ENCODE data around the gene TECTB.
"Not testable (repeated sequence)": the region's sequence is repeated elsewhere in the genome, so short reads cannot be mapped to it uniquely, and the experiment has no call there.

TECTB gene

DNA sequence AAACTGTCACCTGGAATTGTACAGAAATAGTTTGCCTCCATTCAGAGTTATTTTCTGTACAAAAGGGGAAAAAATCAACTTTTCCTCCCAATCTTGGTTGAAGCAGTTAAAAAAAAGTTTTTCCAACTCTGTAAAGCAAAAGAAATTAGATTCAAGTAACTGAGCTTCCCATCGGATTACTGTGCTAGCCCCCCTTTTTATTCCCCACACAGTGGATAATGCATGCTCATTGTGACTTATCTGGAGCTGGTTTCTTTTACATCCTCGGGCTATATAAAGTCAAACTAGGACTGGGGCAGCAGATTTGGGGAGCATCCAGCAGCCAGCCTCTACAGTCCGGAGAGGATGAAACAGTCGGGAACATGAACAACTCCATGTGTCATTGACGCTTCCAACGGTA, at the start of gene TECTB:
Gene TECTB (plus strand): TSS at position 301 of the 400 bp plus-strand sequence. CDS start 335 bp downstream, outside the sequence.
- DNase-seq: no peak

- DNase-seq: no peak
These were observed 48.1 kb upstream of the TECTB start for GRCh38 chr10:112235141-112235540.

DNA sequence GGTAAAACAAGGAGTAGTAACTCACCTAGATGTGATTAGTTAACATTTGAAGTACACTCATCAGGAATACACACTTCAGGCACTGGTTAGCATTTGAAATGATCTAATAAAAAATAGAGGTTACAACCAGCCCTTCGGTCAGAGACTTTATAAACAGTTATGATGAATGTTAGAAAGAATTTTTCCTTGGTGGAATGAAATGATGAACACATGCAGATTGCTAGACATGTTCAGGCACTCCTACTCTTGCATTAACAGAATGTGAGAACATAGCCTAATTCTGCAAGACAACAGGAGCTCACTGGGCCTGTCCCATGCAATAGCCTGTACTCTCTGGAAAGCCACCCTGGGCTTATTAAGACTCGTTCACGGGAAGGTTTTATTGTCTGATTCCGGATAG, 47.3 kb upstream of the TECTB start:
- DNase-seq: no peak

DNA sequence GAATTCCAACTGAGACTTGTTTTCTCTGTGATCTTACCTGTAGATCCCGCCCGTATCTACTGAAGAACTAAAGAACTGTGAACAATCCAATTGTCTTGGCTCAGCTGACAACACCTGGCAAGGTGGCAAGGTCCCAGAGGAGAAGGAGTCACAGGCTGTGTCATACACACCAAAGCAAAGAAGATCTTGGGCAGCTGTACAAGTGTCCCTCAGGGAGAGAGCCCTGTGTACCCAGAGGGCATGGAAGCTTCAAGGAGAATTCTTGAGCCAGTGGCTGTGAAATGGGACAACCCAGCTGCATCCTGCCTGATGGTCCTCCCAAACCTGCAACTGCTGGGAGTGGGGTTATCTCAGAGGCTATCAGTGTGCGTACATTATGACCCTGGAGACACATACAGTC, 46.7 kb upstream of the TECTB start:
- DNase-seq: no peak

DNA sequence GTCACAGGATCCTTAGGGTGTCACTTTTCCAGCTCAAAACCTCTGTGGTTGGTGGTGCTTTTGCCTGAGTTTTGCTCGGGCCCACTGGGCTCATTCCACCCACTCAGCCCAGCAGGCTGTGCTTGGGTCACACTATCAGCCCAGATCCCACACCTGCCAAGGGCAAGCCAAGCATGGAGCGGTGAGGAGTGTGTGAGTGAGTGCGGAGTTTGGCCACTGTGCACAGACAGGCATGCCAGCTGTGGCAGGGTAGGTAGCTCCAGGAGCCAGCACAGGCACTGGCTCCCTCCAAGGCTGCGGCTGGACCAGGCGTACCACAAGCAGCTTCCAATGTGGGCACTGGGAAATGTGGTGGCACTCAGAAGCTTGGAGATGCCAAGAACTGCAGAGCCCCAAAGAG, 43.9 kb upstream of the TECTB start:
- DNase-seq: no peak

- no peak for DNase-seq
These were observed 42.8 kb upstream of the TECTB start for GRCh38 chr10:112240441-112240840.

- DNase-seq: no peak
These were observed 41.4 kb upstream of the TECTB start for GRCh38 chr10:112241651-112242341.

- DNase-seq: no peak
These were observed 40.4 kb upstream of the TECTB start for GRCh38 chr10:112242769-112243168.

- DNase-seq: no peak
These were observed 39.5 kb upstream of the TECTB start for GRCh38 chr10:112243713-112244112.

GRCh38 chr10:112244197-112244596, 39.0 kb upstream of the TECTB start:
- no peak for DNase-seq

DNA sequence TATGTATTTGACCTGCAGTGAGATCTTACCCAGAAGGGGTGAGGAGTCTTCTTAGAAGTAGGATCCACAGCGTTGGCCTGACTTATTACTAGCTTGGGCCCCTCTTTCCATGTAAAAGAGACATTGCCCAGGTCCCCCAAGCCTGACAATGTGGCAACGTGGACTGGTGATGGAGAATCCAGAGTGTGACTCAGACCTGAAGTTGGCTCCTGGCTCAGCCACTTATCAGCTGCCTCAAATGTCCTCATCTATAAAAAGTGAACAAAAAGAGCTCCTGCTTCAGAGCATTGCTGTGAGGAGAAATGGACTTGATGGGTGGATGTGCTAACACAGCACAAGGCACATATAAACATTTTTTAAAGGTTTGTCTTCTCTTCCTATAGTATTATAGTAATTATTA, 35.4 kb upstream of the TECTB start:
- no peak for DNase-seq

- DNase-seq: no peak
These were observed 34.5 kb upstream of the TECTB start for GRCh38 chr10:112248584-112249295.

DNA sequence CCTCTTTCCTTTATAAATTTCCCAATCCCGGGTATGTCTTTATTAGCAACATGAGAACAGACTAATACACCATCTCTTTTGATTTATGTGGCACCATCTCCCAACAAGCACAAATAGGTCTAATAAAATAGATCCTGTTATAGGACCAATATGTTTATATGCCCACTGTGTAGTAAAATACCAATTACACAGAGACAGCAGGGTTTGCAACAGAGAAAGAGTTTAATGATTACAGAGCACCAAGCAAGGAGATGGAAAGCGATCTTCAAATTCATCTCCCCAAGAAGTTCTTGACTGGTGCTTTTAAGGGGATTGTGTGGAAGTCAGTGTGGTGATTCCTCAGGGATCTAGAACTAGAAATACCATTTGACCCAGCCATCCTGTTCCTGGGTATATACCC, 33.5 kb upstream of the TECTB start:
- DNase-seq: no peak

- DNase-seq: no peak
These were observed 32.6 kb upstream of the TECTB start for GRCh38 chr10:112250555-112250954.

- DNase-seq: not testable (repeated sequence)
These were observed 32.0 kb upstream of the TECTB start for GRCh38 chr10:112251238-112251637.

DNA sequence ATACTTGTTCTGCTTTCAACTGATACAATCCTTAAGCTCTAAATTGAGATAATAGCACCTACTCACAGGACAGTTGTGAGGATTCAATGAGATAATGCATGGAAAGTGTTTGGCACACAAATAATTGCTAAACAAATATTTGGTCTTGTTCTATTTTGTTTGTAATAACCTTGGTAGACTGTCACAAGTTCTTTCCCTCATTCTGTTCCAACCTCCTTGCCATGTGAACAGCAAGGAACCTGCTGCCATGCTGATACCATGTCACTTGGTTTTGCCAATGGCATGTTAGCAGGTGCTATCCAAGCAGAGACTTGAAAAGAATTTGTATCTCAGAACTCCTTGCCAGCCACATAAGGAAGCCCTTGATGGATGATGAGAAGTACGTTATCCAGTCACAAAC, 24.8 kb upstream of the TECTB start:
- no peak for DNase-seq

- no peak for DNase-seq
These were observed 23.5 kb upstream of the TECTB start for GRCh38 chr10:112259688-112260087.

GRCh38 chr10:112260831-112261230, 22.4 kb upstream of the TECTB start:
- no peak for DNase-seq

- no peak for DNase-seq
These were observed 21.8 kb upstream of the TECTB start for GRCh38 chr10:112261281-112261822.

GRCh38 chr10:112262546-112262945, 20.7 kb upstream of the TECTB start:
- no peak for DNase-seq

GRCh38 chr10:112265745-112266144, 17.5 kb upstream of the TECTB start:
- no peak for DNase-seq

DNA sequence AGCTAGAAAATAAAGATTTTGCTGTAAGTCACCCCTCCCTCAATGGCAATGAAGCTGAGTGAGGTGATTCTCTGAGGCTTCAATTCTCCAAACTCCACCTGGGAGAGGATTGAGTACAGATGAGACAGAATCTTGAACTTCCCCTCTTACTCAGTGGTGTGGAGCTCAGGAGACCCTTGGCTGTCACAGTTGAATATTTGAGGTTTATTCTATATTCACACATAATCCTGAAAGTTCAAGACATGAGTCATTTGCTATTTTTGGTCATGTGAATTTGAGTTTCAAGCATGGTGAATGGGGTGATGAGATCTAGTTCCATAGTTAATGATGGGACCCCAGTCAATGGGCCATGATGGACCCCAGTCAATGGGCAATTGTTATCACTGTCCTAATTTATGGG, 13.9 kb upstream of the TECTB start:
- no peak for DNase-seq

DNA sequence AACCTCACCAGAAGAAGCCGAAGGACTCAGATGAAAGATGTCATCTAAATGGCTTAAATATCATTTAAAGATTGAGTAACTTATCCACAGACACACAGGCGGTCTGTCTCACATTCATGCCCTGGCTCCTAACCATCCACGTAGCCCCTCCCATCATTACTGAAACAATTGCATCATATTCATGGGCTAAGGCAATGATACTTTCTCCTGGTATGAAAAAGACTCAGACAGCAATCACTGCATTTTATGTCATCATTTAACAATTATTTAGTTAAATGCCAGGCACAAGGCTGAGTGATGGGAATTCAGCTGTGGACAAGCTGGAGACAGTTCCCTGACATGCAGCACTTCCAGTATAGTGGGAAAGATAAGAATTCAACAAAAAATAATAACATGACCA, 11.2 kb upstream of the TECTB start:
- DNase-seq: no peak

GRCh38 chr10:112274831-112275230, 8.4 kb upstream of the TECTB start:
- no peak for DNase-seq
